Measurements from ENCODE around the gene OIP5.

DNA sequence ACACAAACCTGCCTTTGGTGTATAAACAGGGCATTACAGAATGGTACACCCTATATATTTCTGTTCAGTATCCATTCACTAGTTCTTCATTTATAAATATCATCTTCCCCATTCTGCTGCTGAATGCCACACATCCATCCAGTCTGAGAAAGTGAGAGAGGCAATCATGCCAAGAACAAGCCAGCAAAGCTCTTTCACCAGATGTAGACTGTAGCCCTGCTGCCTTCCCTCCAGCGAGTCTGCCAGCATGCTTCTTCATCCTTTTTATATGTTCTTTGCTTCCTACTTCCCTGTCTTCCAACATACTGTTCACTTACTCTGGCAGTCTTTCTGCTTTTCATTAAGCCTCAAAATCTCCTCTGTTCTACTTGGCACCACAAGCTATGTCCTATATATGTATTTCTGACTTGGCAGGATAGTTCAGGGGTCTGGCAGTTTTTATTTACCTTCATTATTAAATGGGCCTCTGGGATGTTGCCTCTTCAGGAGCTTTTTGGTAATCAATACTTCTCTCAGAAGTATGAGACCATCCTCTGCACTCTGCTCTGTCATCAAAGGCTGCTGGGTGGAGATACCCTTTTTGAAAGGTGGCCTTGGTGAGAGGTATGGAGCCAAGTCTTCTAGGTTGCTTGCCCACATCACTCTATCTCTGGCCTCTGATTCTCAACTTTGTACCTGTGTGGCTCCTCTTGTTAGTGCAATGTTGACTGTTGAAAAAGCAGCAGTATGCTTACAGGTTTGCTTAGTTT lies 52.7 kb downstream of the OIP5 start:
- no peak for TF ChIP-seq CTCF (IDR thresholded peaks at IDR 0.05; ENCODE audit: poor library complexity)
- no peak for TF ChIP-seq EZH2 (IDR thresholded peaks at IDR 0.05; ENCODE audit: borderline replicate concordance)
- TF ChIP-seq EZH2phosphoT487 (IDR thresholded peaks at IDR 0.05; ENCODE audit: low read depth, severe bottlenecking, unreplicated experiment), result no peak
